Activated naive CD4-positive, alpha-beta T cell treated with anti-CD3 and anti-CD28 coated beads, Interleukin-2, amount 50 U/mL, for 16 hours (primary cell): ENCODE results near the gene OTULINL.
"Not testable (repeated sequence)": the region's sequence is repeated elsewhere in the genome, so short reads cannot be mapped to it uniquely, and the experiment has no call there.

Source experiments
- DNase-seq: peaks from one replicate; pipeline ENCODE4 v3.0.0-alpha.2; 2020

Gene OTULINL

GRCh38 chr5:14581106-14581890 is at the start of gene OTULINL:
Gene OTULINL, plus strand, starts transcription at chr5:14581792. Its CDS starts 103 bp downstream, at chr5:14581895.
- peak; percentile 89 for DNase-seq

- DNase-seq, result no peak
These were observed 49.4 kb upstream of the OTULINL start for GRCh38 chr5:14532180-14532579.

DNA sequence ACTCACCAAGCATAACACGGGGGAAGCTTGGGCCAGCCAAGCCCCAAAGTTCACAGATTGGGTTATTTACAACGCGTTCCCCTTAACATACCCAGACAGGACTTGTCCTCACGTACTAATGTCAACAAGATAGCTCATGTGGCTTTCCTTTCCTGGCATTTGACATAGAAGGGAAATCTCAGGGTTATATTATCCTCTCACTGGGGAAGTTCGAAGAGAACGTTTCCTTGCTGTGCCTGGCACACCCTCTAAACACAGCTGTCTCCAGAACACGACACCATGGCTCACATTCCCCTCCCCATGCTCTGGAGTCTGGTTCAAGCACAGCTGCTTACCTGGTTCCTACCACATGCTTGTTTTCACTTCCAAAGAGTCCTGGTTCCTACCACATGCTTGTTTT is 46.8 kb upstream of the OTULINL start:
- no peak for DNase-seq

DNA sequence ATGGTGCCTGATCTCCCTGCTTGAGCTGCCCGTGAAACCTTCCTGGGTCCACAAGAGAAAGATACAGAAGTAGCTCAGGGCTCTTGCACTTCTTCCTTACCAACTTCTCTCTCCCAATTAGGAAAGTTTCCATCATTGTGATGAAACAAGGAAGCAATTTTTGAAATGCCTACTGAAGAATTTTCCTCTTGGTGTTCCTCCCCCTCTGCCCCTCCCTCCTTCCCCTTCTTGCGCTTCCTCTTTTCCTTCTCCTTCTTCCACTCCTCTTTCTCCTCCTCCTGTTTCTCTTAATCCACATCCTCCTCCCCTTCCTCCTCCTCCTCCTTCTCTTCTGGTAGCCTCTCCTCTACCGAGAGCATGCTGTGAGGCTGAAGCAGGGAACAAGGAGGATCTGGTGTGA is 36.3 kb upstream of the OTULINL start:
- no peak for DNase-seq

GRCh38 chr5:14545862-14546261 is 35.7 kb upstream of the OTULINL start:
- no peak for DNase-seq

DNA sequence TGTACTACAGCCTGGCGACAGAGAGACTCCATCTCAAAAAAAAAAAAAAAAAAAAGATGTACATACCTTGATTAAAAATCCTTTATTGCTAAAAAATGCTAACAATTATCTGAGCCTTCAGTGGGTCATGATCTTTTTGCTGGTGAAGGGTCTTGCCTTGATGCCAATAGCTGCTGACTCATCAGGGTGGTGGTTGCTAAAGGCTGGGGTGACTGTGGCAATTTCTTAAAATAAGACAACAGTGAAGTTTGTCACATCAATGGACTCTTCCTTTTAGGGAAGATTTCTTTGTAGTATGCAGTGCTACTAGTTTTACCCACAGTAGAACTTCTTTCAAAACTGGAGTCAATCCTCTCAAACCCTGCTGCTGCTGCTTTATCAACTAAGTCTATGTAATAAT is 33.9 kb upstream of the OTULINL start:
- DNase-seq, result no peak

DNA sequence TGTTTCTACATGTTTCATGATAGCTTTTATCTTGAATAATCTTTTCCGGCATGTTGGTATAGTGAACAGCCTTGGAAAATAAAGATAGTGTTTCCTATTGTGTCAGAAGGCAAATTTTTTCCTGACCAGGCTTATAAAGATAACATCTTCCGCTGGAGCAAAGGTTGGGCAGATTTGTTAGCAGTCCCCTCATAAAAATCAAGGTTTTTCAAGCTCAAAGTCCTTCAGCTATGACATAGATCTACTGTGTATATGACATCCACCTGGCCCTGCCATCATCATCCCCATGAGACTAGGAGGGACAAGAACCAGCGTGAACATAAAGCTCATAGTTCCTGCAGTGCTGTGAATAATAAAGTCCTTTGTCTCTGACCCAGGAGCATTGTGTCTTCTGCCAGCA is 30.4 kb upstream of the OTULINL start:
- DNase-seq, result no peak

DNA sequence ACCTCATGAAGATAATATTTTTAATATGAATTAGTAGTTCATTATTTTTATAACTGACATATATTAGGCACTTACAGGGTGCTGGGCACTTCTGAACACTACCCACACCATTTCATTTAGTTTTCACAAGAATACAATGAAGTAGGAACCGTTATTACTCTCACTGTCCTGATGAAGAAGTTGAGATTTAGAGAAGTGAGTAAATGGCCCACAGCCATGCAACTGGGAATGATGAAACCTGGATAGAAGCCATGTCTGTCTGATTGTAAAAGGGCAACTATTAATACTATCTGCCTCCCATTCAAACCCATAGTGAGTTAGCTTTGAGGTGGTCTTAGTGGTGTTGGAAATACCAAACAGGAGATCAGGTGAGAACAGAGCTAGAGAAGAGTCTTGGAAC is 29.6 kb upstream of the OTULINL start:
- DNase-seq, result no peak

DNA sequence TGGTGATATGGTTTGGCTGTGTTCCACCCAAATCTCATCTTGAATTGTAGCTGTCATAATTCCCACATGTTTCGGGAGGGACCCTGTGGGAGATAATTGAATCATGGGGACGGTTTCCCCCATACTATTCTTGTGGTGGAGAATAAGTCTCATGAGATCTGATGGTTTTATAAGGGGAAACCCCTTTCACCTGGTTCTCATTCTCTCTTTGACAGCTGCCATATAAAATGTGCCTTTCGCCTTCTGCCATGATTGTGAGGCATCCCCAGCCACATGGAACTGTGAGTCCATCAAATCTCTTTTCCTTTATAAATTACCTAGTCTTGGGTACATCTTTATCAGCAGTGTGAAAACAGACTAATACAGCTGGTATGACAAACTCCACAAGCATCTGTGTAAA is 27.3 kb upstream of the OTULINL start:
- not testable (repeated sequence) for DNase-seq

DNA sequence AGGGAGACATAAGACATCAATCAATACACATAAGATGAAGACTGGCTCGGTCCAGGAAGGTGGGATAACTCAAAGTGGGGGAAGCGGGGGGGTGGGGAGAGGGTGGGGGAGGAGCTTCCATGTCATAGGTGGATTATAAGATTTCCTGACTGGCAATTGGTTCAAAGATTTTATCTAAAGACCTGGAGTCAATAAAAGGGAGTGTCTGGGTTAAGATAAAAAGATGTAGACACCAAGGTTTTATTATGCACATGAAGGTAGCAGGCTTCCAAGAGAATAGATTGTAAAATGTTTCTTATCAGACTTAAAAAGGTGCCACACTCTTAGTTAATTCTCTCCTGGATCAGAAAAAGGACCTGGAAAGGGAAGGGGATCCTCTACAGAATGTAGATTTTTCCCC is 25.6 kb upstream of the OTULINL start:
- DNase-seq, result no peak

GRCh38 chr5:14557203-14557770 is 24.3 kb upstream of the OTULINL start:
- DNase-seq, result no peak

DNA sequence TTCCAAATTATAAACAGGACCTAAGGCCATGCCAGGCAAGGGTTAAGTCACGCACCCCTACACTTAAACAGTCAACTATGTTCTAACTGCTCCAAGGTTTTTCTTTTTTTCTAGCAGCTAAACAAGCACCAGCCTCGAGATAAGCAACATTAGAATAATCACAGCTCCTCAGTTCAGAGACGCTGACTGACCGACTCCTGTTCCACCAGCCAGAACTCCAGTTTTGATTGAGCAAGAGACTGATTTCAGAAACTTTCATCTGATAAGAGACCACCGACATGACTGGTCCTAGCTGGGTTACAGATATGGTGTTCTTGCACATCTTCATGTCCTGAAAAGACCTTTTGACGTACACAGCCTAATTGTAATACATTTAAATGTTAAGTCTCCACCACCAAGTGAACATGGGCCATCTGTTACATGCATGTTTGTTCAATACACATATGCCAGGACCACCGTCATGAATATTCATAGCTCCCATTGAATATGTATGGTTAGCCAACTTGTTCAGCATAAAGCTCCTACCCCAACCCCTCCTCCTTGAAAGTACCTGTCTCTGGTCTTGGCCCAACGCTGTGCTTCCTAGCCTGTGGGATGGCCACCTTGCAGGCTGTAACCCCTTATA is 23.7 kb upstream of the OTULINL start:
- DNase-seq, result no peak

GRCh38 chr5:14560091-14560595 is 21.4 kb upstream of the OTULINL start:
- DNase-seq, result no peak

DNA sequence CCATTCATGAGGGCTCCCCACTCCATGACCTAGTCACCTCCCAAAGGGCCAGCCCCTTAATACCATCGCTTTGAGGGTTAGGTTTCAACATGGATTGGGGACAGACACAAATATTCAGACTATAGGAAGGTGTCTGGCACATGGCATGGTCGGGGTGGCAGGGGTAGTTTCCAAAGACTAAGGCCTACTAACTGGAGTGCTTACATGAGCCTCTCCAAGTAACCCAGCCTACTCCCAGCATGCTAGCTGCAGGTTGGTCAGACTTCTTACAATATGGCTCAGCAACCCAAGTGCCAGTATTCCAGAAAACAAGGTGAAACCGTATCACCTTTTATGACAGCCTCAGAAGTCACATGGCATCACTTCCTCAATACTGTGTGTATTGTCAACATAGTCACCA is 19.9 kb upstream of the OTULINL start:
- DNase-seq, result no peak

GRCh38 chr5:14568333-14568732 is 13.3 kb upstream of the OTULINL start:
- no peak for DNase-seq

GRCh38 chr5:14569948-14570691 is 11.5 kb upstream of the OTULINL start:
- DNase-seq, result no peak

GRCh38 chr5:14571901-14572300 is 9.7 kb upstream of the OTULINL start:
- no peak for DNase-seq

- DNase-seq, result no peak
These were observed 9.2 kb upstream of the OTULINL start for GRCh38 chr5:14572385-14572784.

DNA sequence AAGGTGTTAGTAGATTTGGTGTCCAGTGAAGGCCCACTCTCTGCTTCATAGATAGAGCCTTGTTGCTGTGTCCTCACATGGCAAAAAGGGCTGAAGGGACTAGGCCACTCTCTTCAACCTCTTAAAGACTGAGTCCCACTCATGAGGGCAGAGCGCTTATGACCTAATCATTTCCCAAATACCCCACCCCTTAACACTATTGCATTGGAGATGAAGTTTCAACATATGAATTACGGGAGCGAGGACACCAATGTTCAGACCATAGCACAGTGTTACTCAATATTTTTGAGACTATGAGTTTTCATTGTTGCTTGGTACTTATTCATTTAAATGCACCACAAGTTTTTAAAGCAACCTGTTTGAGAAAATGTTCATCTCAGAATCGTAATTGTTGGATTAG is 8.8 kb upstream of the OTULINL start:
- no peak for DNase-seq

- DNase-seq, result no peak
These were observed 7.5 kb upstream of the OTULINL start for GRCh38 chr5:14574096-14574495.

GRCh38 chr5:14574891-14575508 is 6.6 kb upstream of the OTULINL start:
- no peak for DNase-seq

DNA sequence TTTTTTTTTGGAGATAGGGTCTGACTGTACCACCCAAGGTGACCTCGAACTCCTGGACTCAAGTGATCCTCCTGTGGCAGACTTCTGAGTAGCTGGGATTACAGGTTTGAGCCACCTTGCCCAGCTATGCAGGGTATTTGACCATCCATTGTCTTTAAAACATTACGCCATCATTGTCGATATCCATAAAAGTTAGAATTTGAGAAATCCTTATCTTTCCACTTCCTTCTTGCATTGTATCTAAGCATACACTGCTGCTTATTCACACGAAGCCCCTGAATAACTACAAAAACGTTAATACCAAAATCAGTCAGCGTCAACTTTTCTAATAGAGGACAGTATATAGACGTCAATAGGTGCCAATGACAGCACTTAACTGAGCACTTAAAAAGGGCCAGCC is 5.4 kb upstream of the OTULINL start:
- DNase-seq, result no peak
